ENCODE data around the gene SLC7A11.

- TF ChIP-seq CTCF (IDR thresholded peaks at IDR 0.05), result peak; percentile 12 to 62 (median 58)
- no peak for TF ChIP-seq POLR2A (IDR thresholded peaks at IDR 0.05)
Observed at GRCh38 chr4:138182838-138183426, 59.2 kb downstream of the SLC7A11 start.
